GM18502 (cell line): ENCODE data around the gene GALNT15.

Experiments
- ATAC-seq: cut with Tn5 transposase; IDR thresholded peaks from one replicate; pipeline ENCODE4 v1.9.1; 2021; ENCODE audit warnings: mild to moderate bottlenecking; ENCODE audit not compliant: unreplicated experiment, poor library complexity

Gene GALNT15

GRCh38 chr3:16216373-16216935 lies 42.0 kb downstream of the GALNT15 start:
- no peak for ATAC-seq

GRCh38 chr3:16219777-16220176 lies 45.3 kb downstream of the GALNT15 start:
- ATAC-seq = no peak

- ATAC-seq = no peak
These were observed 47.5 kb downstream of the GALNT15 start for GRCh38 chr3:16221990-16222389.

- no peak for ATAC-seq
These were observed 48.1 kb downstream of the GALNT15 start for GRCh38 chr3:16222547-16222946.

GRCh38 chr3:16224325-16224724 lies 49.8 kb downstream of the GALNT15 start:
- no peak for ATAC-seq

GRCh38 chr3:16227566-16227965 lies 53.1 kb downstream of the GALNT15 start:
- ATAC-seq = no peak

- no peak for ATAC-seq
These were observed 55.2 kb downstream of the GALNT15 start for GRCh38 chr3:16229681-16230080.

GRCh38 chr3:16231983-16232382 lies 57.5 kb downstream of the GALNT15 start:
- ATAC-seq = no peak

GRCh38 chr3:16233806-16234205 lies 59.3 kb downstream of the GALNT15 start:
- ATAC-seq = no peak

GRCh38 chr3:16234281-16234680 lies 59.8 kb downstream of the GALNT15 start:
- ATAC-seq = no peak

GRCh38 chr3:16236030-16236639 lies 61.7 kb downstream of the GALNT15 start:
- no peak for ATAC-seq

- ATAC-seq = no peak
These were observed 62.4 kb downstream of the GALNT15 start for GRCh38 chr3:16236856-16237393.

- ATAC-seq = no peak
These were observed 64.7 kb downstream of the GALNT15 start for GRCh38 chr3:16239086-16239770.

- no peak for ATAC-seq
These were observed 65.3 kb downstream of the GALNT15 start for GRCh38 chr3:16239780-16240179.

- no peak for ATAC-seq
These were observed 65.9 kb downstream of the GALNT15 start for GRCh38 chr3:16240229-16241023.

GRCh38 chr3:16241225-16241624 lies 66.7 kb downstream of the GALNT15 start:
- no peak for ATAC-seq

GRCh38 chr3:16242177-16242576 lies 67.7 kb downstream of the GALNT15 start:
- ATAC-seq = no peak

- no peak for ATAC-seq
These were observed 69.4 kb downstream of the GALNT15 start for GRCh38 chr3:16243706-16244490.

GRCh38 chr3:16245609-16246008 lies 71.1 kb downstream of the GALNT15 start:
- ATAC-seq = no peak
